Measurements from ENCODE around the gene VTA1. TPM values are rescaled to one million over a fixed set of nuclear protein-coding genes. Genes with fewer than 3 reads are reported as not detected.

Gene VTA1
- polyA plus RNA-seq, 1 donor from 2014 or later, result 126 TPM

GRCh38 chr6:142155091-142155490 is 8.0 kb downstream of the VTA1 start:
- Histone ChIP-seq H3K79me2 (replicated peaks; ENCODE audit: insufficient read depth, low read length) (peaks cover 82% of the 10 kb centered on the region), H3K36me3 (ENCODE audit: insufficient read depth, low read length) (no peaks in the 10 kb centered on the region), H3K4me3 (ENCODE audit: low read length) (no peak overlapping the region), H4K20me1 (ENCODE audit: insufficient read depth) (no peaks in the 10 kb centered on the region), H3F3A (ENCODE audit: insufficient read depth, low read length, poor library complexity, severe bottlenecking) (no peaks in the 10 kb centered on the region), H3K27ac (ENCODE audit: low read length) (no peak overlapping the region), H3K4me2 (ENCODE audit: low read length) (no peak overlapping the region), H3K9me3 (ENCODE audit: low read length) (no peaks in the 10 kb centered on the region), H3K9ac (ENCODE audit: low read length) (no peak overlapping the region), H3K27me3 (ENCODE audit: insufficient read depth, low read depth, low read length) (no peaks in the 10 kb centered on the region), H3K9me2 (ENCODE audit: insufficient read depth, low read length) (no peaks in the 10 kb centered on the region), H2AFZ (ENCODE audit: low read depth, low read length) (no peak overlapping the region)
- TF ChIP-seq RAD21 (conservative IDR thresholded peaks at IDR 0.05), result no peak
- no peak for TF ChIP-seq EP300 (conservative IDR thresholded peaks at IDR 0.05; ENCODE audit: poor library complexity, severe bottlenecking)
- TF ChIP-seq, protein P1, sequence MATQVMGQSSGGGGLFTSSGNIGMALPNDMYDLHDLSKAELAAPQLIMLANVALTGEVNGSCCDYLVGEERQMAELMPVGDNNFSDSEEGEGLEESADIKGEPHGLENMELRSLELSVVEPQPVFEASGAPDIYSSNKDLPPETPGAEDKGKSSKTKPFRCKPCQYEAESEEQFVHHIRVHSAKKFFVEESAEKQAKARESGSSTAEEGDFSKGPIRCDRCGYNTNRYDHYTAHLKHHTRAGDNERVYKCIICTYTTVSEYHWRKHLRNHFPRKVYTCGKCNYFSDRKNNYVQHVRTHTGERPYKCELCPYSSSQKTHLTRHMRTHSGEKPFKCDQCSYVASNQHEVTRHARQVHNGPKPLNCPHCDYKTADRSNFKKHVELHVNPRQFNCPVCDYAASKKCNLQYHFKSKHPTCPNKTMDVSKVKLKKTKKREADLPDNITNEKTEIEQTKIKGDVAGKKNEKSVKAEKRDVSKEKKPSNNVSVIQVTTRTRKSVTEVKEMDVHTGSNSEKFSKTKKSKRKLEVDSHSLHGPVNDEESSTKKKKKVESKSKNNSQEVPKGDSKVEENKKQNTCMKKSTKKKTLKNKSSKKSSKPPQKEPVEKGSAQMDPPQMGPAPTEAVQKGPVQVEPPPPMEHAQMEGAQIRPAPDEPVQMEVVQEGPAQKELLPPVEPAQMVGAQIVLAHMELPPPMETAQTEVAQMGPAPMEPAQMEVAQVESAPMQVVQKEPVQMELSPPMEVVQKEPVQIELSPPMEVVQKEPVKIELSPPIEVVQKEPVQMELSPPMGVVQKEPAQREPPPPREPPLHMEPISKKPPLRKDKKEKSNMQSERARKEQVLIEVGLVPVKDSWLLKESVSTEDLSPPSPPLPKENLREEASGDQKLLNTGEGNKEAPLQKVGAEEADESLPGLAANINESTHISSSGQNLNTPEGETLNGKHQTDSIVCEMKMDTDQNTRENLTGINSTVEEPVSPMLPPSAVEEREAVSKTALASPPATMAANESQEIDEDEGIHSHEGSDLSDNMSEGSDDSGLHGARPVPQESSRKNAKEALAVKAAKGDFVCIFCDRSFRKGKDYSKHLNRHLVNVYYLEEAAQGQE (IDR thresholded peaks at IDR 0.05; ENCODE audit: borderline replicate concordance), result no peak
- no peak for TF ChIP-seq MXI1 (conservative IDR thresholded peaks at IDR 0.05; ENCODE audit: poor library complexity, severe bottlenecking)

- no peaks in the 10 kb centered on the region for H3K27me3 ChIP-seq (ENCODE audit: insufficient read depth, low read depth, low read length)
- H3K36me3 ChIP-seq (ENCODE audit: insufficient read depth, low read length), result no peaks in the 10 kb centered on the region
- H3K9ac ChIP-seq (ENCODE audit: low read length), result no peak overlapping the region
- H3K4me2 ChIP-seq (ENCODE audit: low read length), result no peak overlapping the region
- H3K9me3 ChIP-seq (ENCODE audit: low read length), result no peaks in the 10 kb centered on the region
- no peak overlapping the region for H3K27ac ChIP-seq (ENCODE audit: low read length)
- no peaks in the 10 kb centered on the region for H3F3A ChIP-seq (ENCODE audit: insufficient read depth, low read length, poor library complexity, severe bottlenecking)
- H3K4me3 ChIP-seq (ENCODE audit: low read length), result no peak overlapping the region
- no peaks in the 10 kb centered on the region for H3K9me2 ChIP-seq (ENCODE audit: insufficient read depth, low read length)
- H4K20me1 ChIP-seq (ENCODE audit: insufficient read depth), result no peaks in the 10 kb centered on the region
- H3K79me2 ChIP-seq (replicated peaks; ENCODE audit: insufficient read depth, low read length), result peaks cover 82% of the 10 kb centered on the region
- TF ChIP-seq POLR2AphosphoS5 (IDR thresholded peaks at IDR 0.05) (no peak), EP300 (conservative IDR thresholded peaks at IDR 0.05; ENCODE audit: poor library complexity, severe bottlenecking) (no peak), MXI1 (conservative IDR thresholded peaks at IDR 0.05; ENCODE audit: poor library complexity, severe bottlenecking) (no peak), EZH2 (IDR thresholded peaks at IDR 0.05; ENCODE audit: borderline replicate concordance, insufficient read depth, low read length, poor library complexity, severe bottlenecking) (no peak), TAF1 (IDR thresholded peaks at IDR 0.05; ENCODE audit: low read depth) (no peak), RAD21 (conservative IDR thresholded peaks at IDR 0.05) (peak; percentile 67), SMC3 (conservative IDR thresholded peaks at IDR 0.05; ENCODE audit: poor library complexity) (peak; percentile 64)
- TF ChIP-seq, protein P1 (IDR thresholded peaks at IDR 0.05; ENCODE audit: borderline replicate concordance), result no peak
- TF ChIP-seq, protein P2, sequence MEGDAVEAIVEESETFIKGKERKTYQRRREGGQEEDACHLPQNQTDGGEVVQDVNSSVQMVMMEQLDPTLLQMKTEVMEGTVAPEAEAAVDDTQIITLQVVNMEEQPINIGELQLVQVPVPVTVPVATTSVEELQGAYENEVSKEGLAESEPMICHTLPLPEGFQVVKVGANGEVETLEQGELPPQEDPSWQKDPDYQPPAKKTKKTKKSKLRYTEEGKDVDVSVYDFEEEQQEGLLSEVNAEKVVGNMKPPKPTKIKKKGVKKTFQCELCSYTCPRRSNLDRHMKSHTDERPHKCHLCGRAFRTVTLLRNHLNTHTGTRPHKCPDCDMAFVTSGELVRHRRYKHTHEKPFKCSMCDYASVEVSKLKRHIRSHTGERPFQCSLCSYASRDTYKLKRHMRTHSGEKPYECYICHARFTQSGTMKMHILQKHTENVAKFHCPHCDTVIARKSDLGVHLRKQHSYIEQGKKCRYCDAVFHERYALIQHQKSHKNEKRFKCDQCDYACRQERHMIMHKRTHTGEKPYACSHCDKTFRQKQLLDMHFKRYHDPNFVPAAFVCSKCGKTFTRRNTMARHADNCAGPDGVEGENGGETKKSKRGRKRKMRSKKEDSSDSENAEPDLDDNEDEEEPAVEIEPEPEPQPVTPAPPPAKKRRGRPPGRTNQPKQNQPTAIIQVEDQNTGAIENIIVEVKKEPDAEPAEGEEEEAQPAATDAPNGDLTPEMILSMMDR (IDR thresholded peaks at IDR 0.05; ENCODE audit: poor library complexity, severe bottlenecking), result peak; percentile 64
- no peak overlapping the region for H2AFZ ChIP-seq (ENCODE audit: low read depth, low read length)
These were observed 9.1 kb downstream of the VTA1 start for GRCh38 chr6:142155895-142156757.
